ENCODE data around the gene SRSF6. TPM values are rescaled to one million over a fixed set of nuclear protein-coding genes. Genes with fewer than 3 reads are reported as not detected.

Gene SRSF6
- total RNA-seq, 6 experiments from 2014 or later = 141 to 157 (median 148) TPM

- DNase-seq = no peak
- H3K27me3 Mint-ChIP-seq (ENCODE audit: insufficient read depth) = peaks cover 4% of the 10 kb centered on the region
Measured at GRCh38 chr20:43472671-43473380, 15.1 kb downstream of the SRSF6 start.

GRCh38 chr20:43473381-43473704 is 15.6 kb downstream of the SRSF6 start:
- H3K4me3 Mint-ChIP-seq = no peak overlapping the region
- H3K27ac Mint-ChIP-seq = no peak overlapping the region
- DNase-seq = no peak
- no peaks in the 10 kb centered on the region for H3K9me3 Mint-ChIP-seq
- peaks cover 6% of the 10 kb centered on the region; the same call in 1 of the 2 replicates for H3K4me1 Mint-ChIP-seq (ENCODE audit: low read depth)
- peaks cover 4% of the 10 kb centered on the region for H3K27me3 Mint-ChIP-seq (ENCODE audit: insufficient read depth)
- no peak for TF ChIP-seq CTCF (IDR thresholded peaks at IDR 0.05)
- peaks cover 15% of the 10 kb centered on the region for H3K36me3 Mint-ChIP-seq (ENCODE audit: low read depth)

More at GRCh38 chr20:43472671-43473380, 15.1 kb downstream of the SRSF6 start:
- Mint-ChIP-seq H3K27ac (no peak overlapping the region), H3K36me3 (ENCODE audit: low read depth) (peaks cover 15% of the 10 kb centered on the region), H3K9me3 (no peaks in the 10 kb centered on the region), H3K4me3 (no peak overlapping the region), H3K4me1 (ENCODE audit: low read depth) (peaks cover 6% of the 10 kb centered on the region; the same call in 1 of the 2 replicates)
- TF ChIP-seq CTCF (IDR thresholded peaks at IDR 0.05) = no peak; the same call in 1 of the 2 replicates

- H3K4me3 Mint-ChIP-seq = no peak overlapping the region
- no peak overlapping the region for H3K27ac Mint-ChIP-seq
- H3K36me3 Mint-ChIP-seq (ENCODE audit: low read depth) = no peaks in the 10 kb centered on the region
- peaks cover 8% of the 10 kb centered on the region for H3K27me3 Mint-ChIP-seq (ENCODE audit: insufficient read depth)
- no peaks in the 10 kb centered on the region for H3K9me3 Mint-ChIP-seq
- H3K4me1 Mint-ChIP-seq (ENCODE audit: low read depth) = no peaks in the 10 kb centered on the region
- no peak for DNase-seq
- TF ChIP-seq CTCF (IDR thresholded peaks at IDR 0.05) = no peak
Measured at GRCh38 chr20:43477193-43477592, 19.5 kb downstream of the SRSF6 start.

DNA sequence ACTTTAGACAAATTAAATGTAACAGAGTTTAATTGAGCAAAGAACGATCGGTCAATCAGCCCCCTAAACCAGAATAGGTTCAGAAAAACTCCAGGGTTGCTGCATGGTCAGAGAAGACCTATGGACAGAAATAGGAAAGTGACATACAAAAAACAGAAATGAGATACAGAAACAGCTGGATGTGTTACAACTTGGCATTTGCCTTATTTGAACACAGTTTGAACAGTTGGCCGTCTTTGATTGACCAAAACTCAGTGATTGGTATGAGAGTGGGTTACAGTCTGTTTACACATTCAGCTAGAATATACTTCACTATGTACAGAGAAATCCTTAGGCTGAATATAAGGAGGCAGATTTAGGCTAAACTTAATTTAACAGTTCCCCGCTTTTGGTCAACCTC is 19.9 kb downstream of the SRSF6 start:
- Mint-ChIP-seq H3K4me3 (no peak overlapping the region), H3K27ac (no peak overlapping the region), H3K27me3 (ENCODE audit: insufficient read depth) (peaks cover 8% of the 10 kb centered on the region), H3K9me3 (no peaks in the 10 kb centered on the region), H3K36me3 (ENCODE audit: low read depth) (no peaks in the 10 kb centered on the region), H3K4me1 (ENCODE audit: low read depth) (no peaks in the 10 kb centered on the region)
- no peak for TF ChIP-seq CTCF (IDR thresholded peaks at IDR 0.05)
- DNase-seq = no peak

GRCh38 chr20:43490038-43490437 is 32.3 kb downstream of the SRSF6 start:
- Mint-ChIP-seq H3K9me3 (no peaks in the 10 kb centered on the region), H3K36me3 (ENCODE audit: low read depth) (no peaks in the 10 kb centered on the region), H3K4me1 (ENCODE audit: low read depth) (peaks cover 6% of the 10 kb centered on the region; the same call in 1 of the 2 replicates), H3K4me3 (no peak overlapping the region), H3K27me3 (ENCODE audit: insufficient read depth) (peaks cover 13% of the 10 kb centered on the region), H3K27ac (no peak overlapping the region)
- no peak for DNase-seq
- no peak for TF ChIP-seq CTCF (IDR thresholded peaks at IDR 0.05)

Measured in HFFc6 (cell line).